Raji (cell line): ENCODE data around the gene FASN.

ENCODE experiments used
- POLR2A ChIP-seq: IDR thresholded peaks from 2 replicates; pipeline ENCODE4 v1.6.1; 2011; ENCODE audit warnings: low read depth, low read length, control low read depth; ENCODE audit not compliant: insufficient read depth

Gene FASN

DNA sequence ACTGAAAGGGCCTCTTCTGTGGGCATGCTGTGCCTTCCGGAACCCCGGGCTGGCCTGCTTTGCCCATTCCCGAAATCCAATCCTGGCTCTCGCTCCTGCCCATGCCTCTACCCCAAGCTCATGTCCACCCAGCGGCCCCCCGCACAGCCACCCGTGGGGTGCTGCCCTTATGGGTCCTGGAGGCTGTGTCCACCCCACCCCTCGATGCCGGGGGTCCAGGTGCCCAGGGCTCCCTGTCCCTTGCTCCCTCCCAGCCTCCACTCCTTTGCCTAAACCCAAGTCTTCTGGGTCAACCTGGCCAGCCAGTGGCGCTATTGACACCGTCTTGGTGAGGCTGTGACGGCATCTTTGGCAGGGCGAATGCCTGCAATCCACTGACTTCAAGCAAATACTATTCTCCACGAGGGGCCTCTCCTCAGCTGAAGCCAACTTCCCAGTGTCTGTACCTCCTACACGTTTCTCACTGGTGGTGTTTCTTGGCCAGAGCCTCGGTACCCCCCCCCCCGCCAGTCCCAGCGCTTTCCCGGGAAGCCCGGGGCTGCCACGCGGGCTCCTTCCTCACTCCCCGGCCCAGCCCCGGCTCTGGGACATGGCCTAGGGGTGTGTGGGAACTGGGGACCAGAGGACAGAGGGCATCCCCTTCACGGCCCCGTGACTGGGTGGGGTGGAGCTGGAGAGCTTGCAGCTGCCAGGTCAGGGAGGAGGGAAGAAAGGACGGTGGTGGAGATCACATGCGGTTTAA is 20.2 kb downstream of the FASN start:
- TF ChIP-seq POLR2A = no peak

DNA sequence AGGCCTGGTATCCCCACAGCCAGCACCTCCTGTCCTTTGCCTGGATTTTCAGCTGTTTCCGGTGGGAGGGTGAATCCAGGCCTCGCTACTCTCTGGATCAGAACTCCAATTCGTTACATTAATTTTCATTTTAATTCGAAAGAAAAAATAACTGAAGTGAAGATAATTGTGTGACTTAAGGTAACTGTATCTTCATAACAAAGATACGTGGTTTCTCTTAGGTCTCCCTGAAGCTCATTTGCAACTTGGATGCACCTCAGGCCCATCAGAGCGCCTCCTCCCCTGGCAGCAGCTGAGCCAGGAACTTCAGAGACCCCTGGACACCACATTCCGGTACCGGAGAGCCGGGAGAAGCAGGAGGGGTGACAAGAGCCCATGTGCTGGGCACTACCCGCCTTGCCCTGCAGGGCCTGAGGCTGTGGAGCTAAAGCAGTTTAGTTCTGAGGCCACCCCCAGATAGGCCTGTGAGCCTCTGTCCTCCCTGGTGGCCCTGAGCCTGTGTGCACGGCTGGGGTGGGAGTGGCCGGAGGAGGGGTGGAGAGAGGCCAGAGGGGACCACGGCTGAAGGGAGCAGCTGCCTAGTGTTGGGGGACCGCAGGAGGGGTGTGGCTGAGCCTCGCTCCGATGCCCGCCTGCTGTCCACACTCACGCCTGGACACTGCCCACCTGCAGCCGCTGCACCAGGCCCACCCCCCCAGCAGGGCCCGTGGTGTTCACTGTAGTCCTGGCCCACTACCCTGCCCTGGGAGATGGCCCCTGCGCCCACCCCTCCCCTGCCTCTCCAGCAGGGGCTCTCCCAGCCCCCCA is 21.0 kb downstream of the FASN start:
- TF ChIP-seq POLR2A = no peak

DNA sequence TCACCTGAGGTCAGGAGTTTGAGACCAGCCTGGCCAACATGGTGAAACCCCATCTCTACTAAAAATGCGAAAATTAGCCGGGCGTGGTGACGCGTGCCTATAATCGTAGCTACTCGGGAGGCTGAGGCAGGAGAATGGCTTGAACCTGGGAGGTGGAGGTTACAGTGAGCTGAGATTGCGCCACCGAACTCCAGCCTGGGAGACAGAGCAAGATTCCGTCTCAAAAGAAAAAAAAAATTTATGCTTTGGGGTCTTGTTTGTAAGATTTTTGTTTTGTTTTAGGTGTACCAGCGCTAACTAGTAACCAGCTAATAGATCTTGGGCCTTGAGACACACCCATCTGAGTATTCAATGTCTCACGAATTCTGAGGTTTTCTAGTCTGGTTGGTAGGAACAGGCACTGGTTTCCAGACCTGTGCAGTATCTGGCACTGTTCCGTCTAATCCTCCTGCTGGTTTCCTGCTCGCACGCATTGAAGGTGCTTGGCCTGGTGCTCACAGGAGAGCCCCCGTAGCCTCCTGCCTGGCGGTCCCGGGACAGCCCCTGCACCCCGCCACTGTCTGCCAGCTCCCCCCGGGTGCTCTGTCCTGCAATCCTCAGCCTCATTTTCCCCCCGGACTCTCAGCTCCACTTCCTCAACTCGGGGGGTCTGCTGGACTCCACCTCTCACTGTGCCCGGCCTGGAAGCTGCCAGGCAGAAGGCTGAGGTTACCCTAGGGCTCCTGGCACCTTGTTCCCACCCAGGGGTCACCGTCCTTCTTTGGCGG is 21.8 kb downstream of the FASN start:
- TF ChIP-seq POLR2A = no peak

DNA sequence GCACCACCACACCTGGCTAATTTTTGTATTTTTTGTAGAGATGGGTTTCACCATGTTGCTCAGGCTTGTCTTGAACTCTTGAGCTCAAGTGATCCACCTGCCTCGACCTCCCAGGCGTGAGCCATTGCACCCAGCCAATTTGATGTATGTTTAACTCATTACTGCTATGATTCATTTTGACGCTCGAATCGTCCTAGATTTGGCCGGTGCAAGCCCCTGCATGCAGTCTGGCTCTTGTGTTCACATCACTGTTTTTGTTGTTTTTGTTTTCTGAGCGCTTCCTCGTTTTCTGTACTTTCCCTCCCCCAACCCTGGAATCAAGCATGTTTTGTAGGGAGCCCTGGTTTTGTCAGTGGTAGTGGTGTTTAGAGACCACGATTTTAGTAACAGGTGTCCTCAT is 24.6 kb downstream of the FASN start:
- TF ChIP-seq POLR2A = no peak

DNA sequence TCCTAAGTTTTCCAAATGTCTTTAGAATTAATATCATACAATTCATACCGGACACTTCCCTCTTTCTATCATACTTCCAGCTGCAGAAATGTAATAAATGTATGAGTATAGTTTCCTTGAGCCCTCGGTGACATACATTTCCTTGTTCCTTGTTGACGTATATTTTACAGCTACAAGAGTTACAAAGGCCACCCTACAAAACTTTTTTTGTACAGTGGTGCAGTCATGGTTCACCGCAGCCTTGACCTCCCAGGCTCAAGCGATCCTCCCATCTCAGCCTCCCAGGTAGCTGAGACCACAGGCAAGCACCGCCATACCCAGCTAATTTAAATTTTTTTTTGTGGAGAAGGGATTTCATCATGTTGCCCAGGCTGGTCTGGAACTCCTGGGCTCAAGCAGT is 25.2 kb downstream of the FASN start:
- TF ChIP-seq POLR2A = no peak

DNA sequence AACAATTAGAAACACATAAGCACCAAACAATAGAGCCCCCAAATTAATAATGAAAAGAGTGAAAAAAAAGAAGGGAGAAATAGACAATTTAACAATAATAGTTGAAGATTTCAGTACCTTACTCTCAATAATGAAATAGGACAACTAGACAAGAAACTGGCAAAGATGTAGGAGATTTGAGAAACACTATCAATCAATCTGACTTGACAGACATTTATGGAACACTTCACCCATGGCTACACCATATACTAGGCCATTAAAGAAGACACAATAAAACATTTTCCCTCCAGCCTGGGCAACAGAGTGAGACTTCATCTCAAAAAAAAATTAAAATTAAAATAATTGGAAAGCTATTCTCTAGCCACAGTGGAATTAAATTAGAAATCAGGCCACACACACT is 27.4 kb downstream of the FASN start:
- TF ChIP-seq POLR2A = no peak

DNA sequence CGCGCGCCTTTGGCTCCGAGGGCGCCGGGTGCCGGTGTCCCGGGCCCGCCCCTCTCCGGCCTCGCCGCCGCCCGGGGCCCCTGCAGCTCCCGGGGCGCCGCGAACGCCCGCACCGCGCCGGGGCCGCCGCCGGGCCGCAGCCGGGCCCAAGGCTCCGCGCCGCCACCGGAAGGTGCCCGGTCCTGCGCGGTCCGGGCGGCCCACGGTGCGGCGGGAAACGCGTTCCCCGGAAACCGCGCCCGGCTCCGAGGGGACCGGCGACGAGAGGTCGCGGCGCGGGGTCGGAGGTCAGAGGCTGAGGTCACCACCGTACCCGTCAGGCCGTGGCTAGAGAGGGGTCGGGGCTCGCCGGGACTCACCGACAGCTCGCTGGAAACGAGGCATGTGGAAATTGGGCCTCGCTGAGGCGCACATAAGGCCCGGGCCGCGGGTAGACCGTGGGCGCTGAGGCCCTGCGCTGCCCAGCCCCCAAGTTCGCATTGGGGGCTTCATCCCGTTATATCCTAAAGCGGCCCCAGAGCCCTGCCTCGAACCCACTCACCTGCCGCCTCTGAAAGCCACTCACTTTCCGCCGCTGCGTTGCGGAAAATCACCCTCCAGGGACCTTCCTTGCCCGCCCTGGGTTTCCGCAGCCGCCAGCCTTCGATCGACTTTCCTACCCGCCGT is 32.3 kb downstream of the FASN start, which contains the start of gene DUS1L:
Gene DUS1L (minus strand): TSS at position 167 of the 666 bp plus-strand sequence. CDS start 745 bp downstream, outside the sequence.
- peak; percentile 72 for TF ChIP-seq POLR2A

DNA sequence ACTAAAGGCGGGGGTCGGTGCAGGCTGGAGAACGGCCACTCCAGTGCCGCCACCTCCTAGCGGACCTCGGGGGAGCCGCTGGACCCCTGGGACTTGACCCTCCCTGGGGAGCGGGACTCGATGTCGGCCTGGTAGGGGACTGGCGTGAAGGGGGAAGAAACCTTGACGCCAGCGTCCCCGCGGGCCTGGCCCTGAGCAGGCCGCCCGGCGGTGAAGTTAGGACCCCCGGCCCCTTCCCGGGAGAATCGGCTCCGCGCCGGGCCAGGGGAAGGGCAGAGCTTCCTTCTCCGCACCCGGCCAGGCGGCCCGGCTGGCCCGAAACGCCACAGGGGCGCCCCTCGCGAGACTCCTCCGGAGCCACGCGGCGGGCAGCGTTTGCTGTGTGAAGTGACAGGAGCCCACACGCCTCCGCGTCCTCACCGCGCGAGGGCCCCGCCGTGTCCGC is 32.8 kb downstream of the FASN start:
- no peak for TF ChIP-seq POLR2A

DNA sequence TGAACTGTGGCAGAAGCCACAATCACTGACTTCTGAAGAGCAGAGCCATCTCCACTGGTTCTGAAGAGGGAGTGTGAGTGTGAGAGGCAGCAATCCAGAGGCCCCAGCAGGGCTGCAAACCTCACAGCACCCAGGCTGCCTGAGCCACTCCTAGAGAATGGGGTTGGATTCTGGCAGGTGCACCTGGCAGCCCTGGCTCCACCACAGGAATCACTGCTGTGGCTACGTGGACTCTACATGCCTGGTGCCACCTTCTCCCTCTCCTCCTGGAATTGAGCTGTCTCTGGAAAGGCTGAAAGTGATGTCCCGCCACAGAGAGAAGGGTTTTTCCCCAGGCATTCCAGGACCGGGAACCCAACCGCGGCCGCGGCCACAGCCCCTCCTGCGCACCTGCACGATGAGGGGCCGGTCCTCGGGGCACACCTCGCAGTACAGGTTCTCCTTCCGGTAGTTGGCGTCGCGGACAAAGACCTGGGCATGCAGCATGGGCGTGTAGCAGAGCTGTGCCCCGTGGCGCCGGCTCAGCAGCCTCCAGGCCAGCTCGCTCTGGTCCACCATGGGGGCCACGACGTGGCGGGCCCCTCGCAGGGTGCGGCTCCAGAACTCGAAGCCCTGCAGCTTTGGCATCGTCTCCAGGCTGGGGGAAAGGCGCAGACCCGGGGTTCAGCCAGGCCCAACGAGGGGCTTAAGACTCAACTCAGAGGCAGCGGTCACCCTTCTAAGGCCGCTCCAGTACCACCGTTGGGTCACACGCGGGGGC is 33.4 kb downstream of the FASN start:
- no peak for TF ChIP-seq POLR2A

DNA sequence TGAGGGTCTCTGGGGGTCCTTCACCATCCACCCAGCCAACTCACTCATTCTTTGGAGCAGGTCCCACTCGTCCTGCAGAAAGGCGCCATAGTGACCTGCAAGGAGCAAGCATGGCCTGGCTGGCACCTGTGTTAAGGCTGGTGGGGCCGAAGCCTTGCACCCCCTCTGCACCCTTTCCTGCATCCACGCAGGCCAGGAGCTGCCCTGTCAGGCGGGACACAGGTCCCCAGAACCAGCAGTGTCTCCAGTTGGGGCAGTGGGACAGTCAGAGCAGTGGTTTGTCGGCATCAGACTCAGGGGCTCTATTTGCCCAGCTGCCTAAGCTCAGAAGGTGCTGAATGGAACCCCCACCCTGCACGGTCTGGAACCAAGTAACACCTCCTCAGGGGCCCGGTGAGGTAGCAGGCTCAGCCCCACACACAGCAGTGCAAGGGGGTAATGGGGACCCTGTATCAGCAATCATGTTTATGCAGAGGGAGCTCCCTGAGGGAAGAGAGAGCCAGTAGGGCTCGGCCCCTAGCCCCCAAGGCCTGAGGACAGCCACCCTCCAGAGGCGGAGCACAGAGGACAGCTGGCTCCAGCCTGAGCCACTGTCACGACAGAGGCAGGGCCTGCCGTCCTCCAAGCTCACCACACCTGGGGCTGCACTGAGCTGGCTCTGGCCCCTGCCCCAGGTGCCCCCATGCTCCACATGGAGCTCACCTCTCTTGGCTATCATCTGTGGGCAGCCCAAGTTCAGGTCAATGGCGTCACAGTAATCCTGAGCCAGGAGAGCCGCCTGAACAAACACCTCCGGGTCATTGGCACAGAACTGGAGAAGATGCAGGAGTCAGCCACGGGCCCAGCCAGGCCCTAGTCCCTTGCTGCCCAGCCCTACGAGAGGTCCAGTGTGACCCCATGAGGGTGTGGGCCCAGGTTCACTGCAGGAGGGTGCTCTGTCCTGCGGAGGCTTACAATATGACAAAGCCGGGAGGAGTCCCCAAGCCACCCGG is 34.3 kb downstream of the FASN start:
- TF ChIP-seq POLR2A = no peak

DNA sequence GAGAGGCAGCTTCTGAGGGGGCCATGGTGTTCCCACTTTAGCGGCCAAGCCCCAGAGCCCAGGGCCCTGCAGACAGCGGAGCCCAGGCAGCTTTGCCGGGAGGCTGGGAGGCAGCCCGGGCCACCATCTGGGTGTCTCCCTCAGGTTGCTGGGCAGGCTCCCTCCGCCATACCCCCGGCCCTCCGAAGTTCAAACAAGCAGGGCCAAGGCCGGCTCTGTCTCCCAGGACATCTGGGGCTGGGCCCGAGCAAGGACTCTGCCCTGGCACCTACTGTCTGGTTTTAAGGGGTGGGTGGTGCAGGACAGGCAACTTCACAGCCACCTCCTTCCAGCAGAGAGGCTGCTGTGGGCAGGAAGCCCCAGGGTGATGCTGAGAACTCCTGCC is 35.1 kb downstream of the FASN start:
- no peak for TF ChIP-seq POLR2A

DNA sequence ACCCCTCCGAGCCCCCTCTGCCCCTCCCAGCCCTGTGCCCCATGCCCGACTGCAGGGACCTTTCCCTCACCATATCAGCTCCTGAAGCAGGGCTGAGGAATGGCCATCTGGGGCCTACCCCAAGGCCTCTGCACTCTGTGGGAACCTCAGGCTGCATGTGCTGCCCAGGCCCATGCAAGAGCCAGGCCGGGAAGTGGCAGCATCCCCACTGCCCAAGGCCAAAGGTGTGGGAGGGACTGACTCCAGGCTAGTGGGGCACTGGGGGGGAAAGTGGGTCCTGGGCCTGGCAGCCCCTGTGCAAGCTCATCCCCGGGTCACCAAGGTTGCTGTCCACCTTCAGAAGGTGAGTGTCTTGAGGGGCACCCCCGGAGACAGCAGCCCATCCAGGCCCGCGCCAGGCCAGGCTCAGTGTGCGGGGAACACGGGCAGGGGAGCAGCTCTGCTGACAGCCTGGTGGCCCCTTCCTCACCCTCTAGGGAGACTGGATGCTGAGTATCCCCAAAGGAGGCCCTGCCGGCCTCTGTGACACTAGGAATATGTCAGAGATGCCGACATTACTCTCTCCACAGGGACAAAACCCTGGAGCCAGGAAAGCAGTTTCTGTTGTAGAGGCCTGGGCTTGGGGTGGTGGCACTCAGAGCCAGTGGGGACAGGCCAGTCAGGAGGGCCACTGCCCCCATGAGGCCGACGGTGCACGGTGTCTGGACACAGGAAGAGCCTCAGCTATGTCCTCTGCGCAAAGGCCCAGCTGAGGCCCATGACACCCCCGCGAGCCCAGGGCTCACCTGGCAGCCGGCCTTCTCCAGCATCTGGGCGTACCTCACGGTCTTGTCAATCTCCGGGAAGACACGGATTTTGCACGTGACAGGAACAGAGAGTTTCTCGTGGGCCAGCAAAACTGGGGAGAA is 35.7 kb downstream of the FASN start:
- TF ChIP-seq POLR2A = no peak
